Stimulated activated naive CD4-positive, alpha-beta T cell treated with Interleukin-2 at 50 U/mL for 16 hours (primary cell): Measurements from ENCODE around the gene PDIA5.

Source experiments
- DNase-seq: peaks from one replicate; lab custom pipeline; 2025; lab: John Stamatoyannopoulos, UW

Gene PDIA5

GRCh38 chr3:123169492-123169929 is 102.7 kb downstream of the PDIA5 start:
- DNase-seq, result no peak

- DNase-seq, result no peak
Measured at GRCh38 chr3:123169930-123170329, 103.1 kb downstream of the PDIA5 start.

GRCh38 chr3:123180791-123181190 is 114.0 kb downstream of the PDIA5 start:
- DNase-seq, result no peak

GRCh38 chr3:123186695-123187094 is 119.9 kb downstream of the PDIA5 start:
- DNase-seq, result no peak

GRCh38 chr3:123188058-123188457 is 121.2 kb downstream of the PDIA5 start:
- DNase-seq, result no peak

GRCh38 chr3:123193448-123194101 is 126.8 kb downstream of the PDIA5 start:
- no peak for DNase-seq

GRCh38 chr3:123194552-123194951 is 127.7 kb downstream of the PDIA5 start:
- no peak for DNase-seq

GRCh38 chr3:123198372-123198771 is 131.5 kb downstream of the PDIA5 start:
- no peak for DNase-seq

- DNase-seq, result no peak
Measured at GRCh38 chr3:123201223-123201556, 134.4 kb downstream of the PDIA5 start.

- DNase-seq, result peak; percentile 97
Measured at GRCh38 chr3:123201557-123202427, 135.0 kb downstream of the PDIA5 start, which contains the start of gene SEC22A. Gene SEC22A (plus strand): TSS chr3:123201943. CDS start chr3:123209218, 7,275 bp downstream.

- DNase-seq, result no peak
Measured at GRCh38 chr3:123202451-123202850, 135.6 kb downstream of the PDIA5 start.
